Heart left ventricle (tissue), 16 donors: Measurements from ENCODE around the gene RPL21. TPM values are rescaled to one million over a fixed set of nuclear protein-coding genes. Genes with fewer than 3 reads are reported as not detected.

ENCODE experiments used
- ATAC-seq, 4 donors: fragments of 200-7000 bp; cut with Tn5 transposase; one replicate each; pipeline ENCODE4 v1.9.1; 2020 to 2022; ENCODE audit warnings: moderate library complexity in 4 of 4, mild to moderate bottlenecking in 3 of 4, moderate number of reproducible peaks in 1 of 4
- DNase-seq, 5 donors: peaks; one replicate each; pipeline ENCODE4 v3.0.0-alpha.2; 2020
- H3K27ac ChIP-seq, 12 donors: fragments of 200-600 bp; sonication (generic) in 4 of 12; one replicate each; pipeline versions ENCODE4 v1.5.0 to v1.8.0; 2016 to 2022; ENCODE audit warnings: mild to moderate bottlenecking in 2 of 12
- H3K27me3 ChIP-seq, 9 donors: fragments of 200-600 bp; sonication (generic) in 2 of 9; one replicate each; pipeline versions ENCODE4 v1.5.1 to v1.8.0; 2016 to 2022; ENCODE audit warnings: mild to moderate bottlenecking in 3 of 9
- H3K36me3 ChIP-seq, 9 donors: fragments of 200-600 bp; sonication (generic) in 2 of 9; one replicate each; pipeline versions ENCODE4 v1.5.0 to v1.8.0; 2018 to 2022; ENCODE audit warnings: mild to moderate bottlenecking in 2 of 9
- H3K4me1 ChIP-seq, 12 donors: fragments of 200-600 bp; sonication (generic) in 4 of 12; one replicate each; pipeline versions ENCODE4 v1.5.0 to v1.8.0; 2016 to 2022; ENCODE audit warnings: mild to moderate bottlenecking in 3 of 12
- H3K4me3 ChIP-seq, 12 donors: fragments of 200-600 bp; sonication (generic) in 4 of 12; one replicate each; pipeline versions ENCODE4 v1.5.0 to v1.8.0; 2017 to 2022; ENCODE audit warnings: mild to moderate bottlenecking in 9 of 12, moderate library complexity in 4 of 12
- H3K9me3 ChIP-seq, 12 donors: fragments of 200-600 bp; sonication (generic) in 4 of 12; one replicate each; pipeline versions ENCODE4 v1.5.0 to v1.8.0; 2016 to 2022; ENCODE audit warnings: mild to moderate bottlenecking in 1 of 12
- CTCF ChIP-seq, 12 donors: fragments of 200-600 bp; sonication (generic) in 4 of 12; IDR thresholded peaks; one replicate each; pipeline versions ENCODE4 v1.5.0 to v1.8.0; 2018 to 2022; ENCODE audit warnings: antibody characterized with exemption in 12 of 12, mild to moderate bottlenecking in 5 of 12
- POLR2A ChIP-seq, 2 donors: fragments of 450-650 bp; IDR thresholded peaks; one replicate each; pipeline ENCODE4 v1.6.1; 2017; ENCODE audit warnings: antibody characterized with exemption in 2 of 2, mild to moderate bottlenecking in 2 of 2, moderate library complexity in 2 of 2
- WGBS, 4 donors: extraction: QIAGEN DNeasy Blood & Tissue Kit in 2 of 4; methylation state at CpG; one replicate each; pipeline versions ENCODE4 v1.1.5 to v1.1.7; 2013 to 2018; 5-methylcytosine and 5-hydroxymethylcytosine counted together
- intact Hi-C, 10 donors: fragments of 100-400 bp; cut with DNase I; formaldehyde crosslinking; loops; one replicate each; pipeline versions ENCODE4 v1.11.1 to v1.14.2; 2022
- polyA plus RNA-seq, 2 donors: library from polyadenylated mRNA; stranded (reverse); fragments of 200-250 nt; gene quantifications; one replicate each; pipeline ENCODE4 v1.2.3, GENCODE V29; 2013
- total RNA-seq, 9 donors: library from RNA; depleted of rRNA in 2 of 9; stranded (reverse); fragments of >200 nt in 2 of 9; fragmentation: NEBNext Ultra II Directional in 3 of 9; extraction: Animal tissue kit (Norgen Biotek cat#: 25700) in 3 of 9; gene quantifications; one replicate each; pipeline versions ENCODE4 v1.1.0 to v1.2.4, GENCODE V29; 2016 to 2023
- donor health status: ischemic (EF 13 %, LVEDD 7.1; RV severe dilation, severe dysfunction).
- donor health status: healthy with polysubstance abuse.
- donor health status: DM: no; HTN: yes; CAD: no.
- donor health status: DM: no; HTN: no; CAD: no.
- donor health status: ischemic (EF 25% LVEDD 6.9; RV normal size, moderate dysfunction).
- donor health status: ischemic (EF 25% LVEDD 5.7; RV mildly dilated, moderate dysfunction).
- donor health status: healthy.
- donor health status: DM: yes; HTN: yes; CAD: no.
- donor health status: ischemic (EF 35%, LVEDD 5.7; RV mildly dilated, moderate dysfunction).
- donor health status: nonischemic (EF 11% LVEDD 7.7; RV severe dilation, severe dysfunction).
- donor health status: DM: yes; HTN: yes; CAD: no.
- donor health status: PGD.
- donor health status: ischemic (EF 29% LVEDD 5.4; RV normal size, mild dysfunction).
- donor health status: nonischemic (EF 23%, LVEDD 6.1; RV moderate dilation, normal function).

Gene RPL21
- total and polyA plus RNA-seq, 11 donors: 292 to 1,593 (median 609) TPM

DNA sequence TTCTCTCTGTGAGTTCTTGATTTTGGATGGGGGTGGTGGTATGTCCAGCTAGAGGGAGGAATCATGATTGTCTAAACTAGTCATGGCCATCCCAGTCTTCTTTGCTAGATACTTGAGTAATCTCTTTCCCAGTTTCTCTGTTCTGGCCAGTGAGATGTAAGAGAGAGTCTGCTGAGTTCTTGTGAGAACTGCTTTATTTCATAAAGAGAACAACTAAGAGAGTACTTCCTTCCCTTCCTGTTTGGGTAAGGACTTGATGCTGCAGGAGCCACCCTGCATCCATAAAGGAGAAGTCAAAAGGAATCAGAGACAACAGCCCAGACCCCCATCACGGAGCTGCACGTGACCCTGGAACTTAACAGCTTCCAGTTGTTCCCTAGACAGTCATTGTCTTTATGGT is 16.2 kb downstream of the RPL21 start:
- WGBS, 4 donors: 77 to 91% (median 84%) methylated on average over 2 of the region's 2 CpGs
- no peak for TF ChIP-seq POLR2A (IDR thresholded peaks at IDR 0.05)
- no peak for TF ChIP-seq CTCF (IDR thresholded peaks at IDR 0.05)
- no peak for ATAC-seq
- peak overlapping the region in 11 of 12 donors; percentile 3 to 66 (median 48) for H3K27ac ChIP-seq
- H3K4me3 ChIP-seq: no peak overlapping the region
- H3K27me3 ChIP-seq: peaks cover 0 to 9% (median 0%) of the 10 kb centered on the region in 9 donors
- intact Hi-C loops: loop anchor here in 3 of 10 donors (10.0 kb wide), 3 partner anchors 157 to 293 kb away; partner anchors contain the start of gene GTF3A (in 1 of the 3)
- DNase-seq: no peak
- peaks cover 0 to 4% (median 0%) of the 10 kb centered on the region in 9 donors for H3K36me3 ChIP-seq
- H3K4me1 ChIP-seq: peaks cover 0 to 56% (median 26%) of the 10 kb centered on the region in 12 donors
- no peaks in the 10 kb centered on the region for H3K9me3 ChIP-seq

DNA sequence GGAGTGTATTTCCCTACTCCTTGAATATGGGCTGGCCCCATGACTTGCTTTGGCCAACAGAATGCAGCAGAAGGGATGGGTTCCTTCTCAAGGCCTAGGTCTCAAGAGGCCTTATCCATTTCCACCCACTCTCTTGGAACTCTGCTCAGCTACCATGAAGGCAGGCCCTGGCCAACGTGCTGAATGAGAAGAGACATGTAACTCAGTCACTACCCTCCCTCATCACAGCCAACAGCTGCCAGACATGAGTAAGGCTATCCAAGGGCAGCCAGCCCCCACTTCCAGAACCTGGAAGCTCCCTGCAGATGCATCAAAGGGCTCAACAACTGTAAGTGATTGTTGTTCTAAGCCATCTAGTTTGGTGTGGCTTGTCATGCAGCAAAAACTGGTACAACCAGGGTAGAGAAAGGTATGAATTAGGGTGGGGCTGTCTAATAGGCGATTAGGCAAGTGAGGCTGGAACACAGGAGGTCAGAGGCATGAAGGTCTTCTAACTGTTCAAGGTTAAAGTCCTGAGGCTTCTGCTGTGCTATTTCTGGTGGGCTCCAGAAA is 17.8 kb downstream of the RPL21 start:
- DNase-seq (no peak), ATAC-seq (no peak)
- intact Hi-C loops: loop anchor here in 3 of 10 donors (10.0 kb wide), 3 partner anchors 156 to 294 kb away; partner anchors contain the start of gene GTF3A (in 1 of the 3)
- TF ChIP-seq CTCF (IDR thresholded peaks at IDR 0.05) (no peak), POLR2A (IDR thresholded peaks at IDR 0.05) (no peak)
- no peak overlapping the region for H3K27ac ChIP-seq
- 55 to 61% (median 58%) methylated on average over 2 of the region's 2 CpGs for WGBS, 4 donors
- H3K4me3 ChIP-seq: no peak overlapping the region
- H3K27me3 ChIP-seq: peaks cover 0 to 9% (median 0%) of the 10 kb centered on the region in 9 donors
- H3K36me3 ChIP-seq: peaks cover 0 to 3% (median 0%) of the 10 kb centered on the region in 9 donors
- H3K4me1 ChIP-seq: peaks cover 0 to 63% (median 32%) of the 10 kb centered on the region in 12 donors
- no peaks in the 10 kb centered on the region for H3K9me3 ChIP-seq

- peak within 1 kb of the TSS; percentile 72 to 97 (median 90) for H3K27ac ChIP-seq
- H3K4me1 ChIP-seq: peaks cover 0 to 53% (median 26%) of the 10 kb centered on the region in 12 donors
- intact Hi-C loops: loop anchor here in 5 of 10 donors (1.0 to 10.0 kb wide), 7 partner anchors 19 to 284 kb away; partner anchors contain the start of genes RPL21 (in 3 of the 5) and USP12 (in 1 of the 5)
- peaks cover 0 to 9% (median 0%) of the 10 kb centered on the region in 9 donors for H3K27me3 ChIP-seq
- ATAC-seq: peak; percentile 77 to 95 (median 92)
- peak; percentile 87 to 94 (median 88) for DNase-seq
- H3K9me3 ChIP-seq: no peaks in the 10 kb centered on the region
- WGBS, 4 donors: 1% methylated on average over 75 to 99 of the region's 99 CpGs
- H3K36me3 ChIP-seq: peaks cover 0 to 3% (median 0%) of the 10 kb centered on the region in 9 donors
- H3K4me3 ChIP-seq: peak within 1 kb of the TSS; percentile 49 to 96 (median 90)
- TF ChIP-seq POLR2A (IDR thresholded peaks at IDR 0.05) (peak in 1 of 2 donors; percentile 92), CTCF (IDR thresholded peaks at IDR 0.05) (peak; percentile 84 to 99 (median 95))
Measured at GRCh38 chr13:27270594-27271520, 19.5 kb downstream of the RPL21 start, which contains the start of gene RASL11A. RASL11A (plus strand) TSS chr13:27270830; CDS start chr13:27270945, 115 bp downstream.
